Muscle layer of duodenum (tissue), 2 donors: ENCODE data around the gene TNIP2.
A peak's percentile ranks its signal among the peaks of the same experiment; 100 is the strongest.
"Not testable (repeated sequence)": the region's sequence is repeated elsewhere in the genome, so short reads cannot be mapped to it uniquely, and the experiment has no call there.

Experiments
- H3K27ac ChIP-seq: one replicate; pipeline ENCODE4 v1.7.0; 2013; ENCODE audit warnings: mild to moderate bottlenecking, low read length
- H3K27me3 ChIP-seq: one replicate; pipeline ENCODE4 v1.7.0; 2013; ENCODE audit warnings: low read depth, mild to moderate bottlenecking, control low read depth, low read length
- H3K36me3 ChIP-seq, 2 donors: one replicate each; pipeline ENCODE4 v1.7.0; 2013; ENCODE audit warnings: low read length in 2 of 2, control low read depth in 1 of 2, mild to moderate bottlenecking in 1 of 2; ENCODE audit not compliant: insufficient read depth in 2 of 2, control insufficient read depth in 1 of 2
- H3K4me1 ChIP-seq, 2 donors: one replicate each; pipeline ENCODE4 v1.7.0; 2013; ENCODE audit warnings: low read length in 2 of 2, mild to moderate bottlenecking in 2 of 2, control low read depth in 1 of 2, moderate library complexity in 1 of 2; ENCODE audit not compliant: insufficient read depth in 2 of 2, control insufficient read depth in 1 of 2
- H3K4me3 ChIP-seq, 2 donors: one replicate each; pipeline ENCODE4 v1.7.0; 2013; ENCODE audit warnings: low read length in 2 of 2, low read depth in 1 of 2, mild to moderate bottlenecking in 1 of 2
- H3K9me3 ChIP-seq, 2 donors: one replicate each; pipeline ENCODE4 v1.7.0; 2013; ENCODE audit warnings: low read length in 2 of 2, control low read depth in 1 of 2, mild to moderate bottlenecking in 1 of 2; ENCODE audit not compliant: control insufficient read depth in 1 of 2
- donor health status: healthy.

The TNIP2 gene

GRCh38 chr4:2745981-2746806, 9.9 kb downstream of the TNIP2 start:
- H3K36me3 ChIP-seq = peaks cover 44 to 66% of the 10 kb centered on the region in 2 donors
- H3K27ac ChIP-seq = peak overlapping the region; percentile 20
- H3K4me3 ChIP-seq = no peak overlapping the region
- no peaks in the 10 kb centered on the region for H3K9me3 ChIP-seq
- peaks cover 6% of the 10 kb centered on the region in 2 donors for H3K4me1 ChIP-seq
- H3K27me3 ChIP-seq = no peaks in the 10 kb centered on the region

- Histone ChIP-seq H3K9me3 (no peaks in the 10 kb centered on the region), H3K4me1 (no peaks in the 10 kb centered on the region), H3K27ac (no peak overlapping the region), H3K27me3 (no peaks in the 10 kb centered on the region), H3K4me3 (no peak overlapping the region), H3K36me3 (peaks cover 44 to 66% of the 10 kb centered on the region in 2 donors)
Observed at GRCh38 chr4:2745516-2745915, 10.6 kb downstream of the TNIP2 start.

GRCh38 chr4:2744576-2745270, 11.4 kb downstream of the TNIP2 start:
- H3K27ac ChIP-seq = no peak overlapping the region
- H3K4me1 ChIP-seq = no peaks in the 10 kb centered on the region
- H3K9me3 ChIP-seq = no peaks in the 10 kb centered on the region
- no peaks in the 10 kb centered on the region for H3K27me3 ChIP-seq
- H3K4me3 ChIP-seq = no peak overlapping the region
- H3K36me3 ChIP-seq = peaks cover 44 to 66% of the 10 kb centered on the region in 2 donors

- H3K9me3 ChIP-seq = no peaks in the 10 kb centered on the region
- H3K27ac ChIP-seq = no peak overlapping the region
- H3K27me3 ChIP-seq = no peaks in the 10 kb centered on the region
- H3K4me1 ChIP-seq = no peaks in the 10 kb centered on the region
- H3K36me3 ChIP-seq = peaks cover 44 to 66% of the 10 kb centered on the region in 2 donors
- H3K4me3 ChIP-seq = no peak overlapping the region
Observed at GRCh38 chr4:2743518-2744445, 12.4 kb downstream of the TNIP2 start.

GRCh38 chr4:2742823-2743517, 13.2 kb downstream of the TNIP2 start:
- Histone ChIP-seq H3K9me3 (no peaks in the 10 kb centered on the region), H3K4me1 (no peaks in the 10 kb centered on the region), H3K4me3 (no peak overlapping the region), H3K27ac (no peak overlapping the region), H3K36me3 (peaks cover 44 to 66% of the 10 kb centered on the region in 2 donors), H3K27me3 (no peaks in the 10 kb centered on the region)

GRCh38 chr4:2742081-2742822, 13.9 kb downstream of the TNIP2 start:
- H3K36me3 ChIP-seq = peaks cover 37 to 60% of the 10 kb centered on the region in 2 donors
- H3K4me1 ChIP-seq = no peaks in the 10 kb centered on the region
- H3K27ac ChIP-seq = no peak overlapping the region
- no peaks in the 10 kb centered on the region for H3K27me3 ChIP-seq
- no peaks in the 10 kb centered on the region for H3K9me3 ChIP-seq
- no peak overlapping the region for H3K4me3 ChIP-seq

- Histone ChIP-seq H3K27me3 (no peaks in the 10 kb centered on the region), H3K27ac (no peak overlapping the region), H3K36me3 (peaks cover 31 to 54% of the 10 kb centered on the region in 2 donors), H3K4me3 (no peak overlapping the region), H3K4me1 (no peaks in the 10 kb centered on the region), H3K9me3 (no peaks in the 10 kb centered on the region)
Observed at GRCh38 chr4:2741626-2742025, 14.5 kb downstream of the TNIP2 start.

GRCh38 chr4:2738296-2738695, 17.8 kb downstream of the TNIP2 start:
- H3K27ac ChIP-seq, H3K4me3 ChIP-seq, H3K4me1 ChIP-seq, H3K27me3 ChIP-seq, H3K9me3 ChIP-seq: not testable (repeated sequence)
- peaks cover 8 to 27% of the 10 kb centered on the region in 2 donors for H3K36me3 ChIP-seq

- no peaks in the 10 kb centered on the region for H3K9me3 ChIP-seq
Observed at GRCh38 chr4:2735869-2736268, 20.3 kb downstream of the TNIP2 start.

GRCh38 chr4:2734612-2735011, 21.5 kb downstream of the TNIP2 start:
- H3K4me1 ChIP-seq = no peaks in the 10 kb centered on the region
- no peak overlapping the region for H3K27ac ChIP-seq
- no peaks in the 10 kb centered on the region for H3K9me3 ChIP-seq
- no peaks in the 10 kb centered on the region for H3K27me3 ChIP-seq
- H3K4me3 ChIP-seq = no peak overlapping the region
- H3K36me3 ChIP-seq = peaks cover 17 to 36% of the 10 kb centered on the region in 2 donors

More at GRCh38 chr4:2735869-2736268, 20.3 kb downstream of the TNIP2 start:
- H3K36me3 ChIP-seq = peaks cover 17 to 29% of the 10 kb centered on the region in 2 donors
- H3K27me3 ChIP-seq = no peaks in the 10 kb centered on the region
- H3K4me1 ChIP-seq = no peaks in the 10 kb centered on the region
- no peak overlapping the region for H3K27ac ChIP-seq
- no peak overlapping the region for H3K4me3 ChIP-seq
